HG02981 (cell line): ENCODE results near the gene GALNT9.
"Not testable (repeated sequence)": the region's sequence is repeated elsewhere in the genome, so short reads cannot be mapped to it uniquely, and the experiment has no call there.

Experiments
- ATAC-seq: cut with Tn5 transposase; IDR thresholded peaks from one replicate; pipeline ENCODE4 v1.9.1; 2021; ENCODE audit warnings: mild to moderate bottlenecking, moderate library complexity; ENCODE audit not compliant: unreplicated experiment

GALNT9 gene

DNA sequence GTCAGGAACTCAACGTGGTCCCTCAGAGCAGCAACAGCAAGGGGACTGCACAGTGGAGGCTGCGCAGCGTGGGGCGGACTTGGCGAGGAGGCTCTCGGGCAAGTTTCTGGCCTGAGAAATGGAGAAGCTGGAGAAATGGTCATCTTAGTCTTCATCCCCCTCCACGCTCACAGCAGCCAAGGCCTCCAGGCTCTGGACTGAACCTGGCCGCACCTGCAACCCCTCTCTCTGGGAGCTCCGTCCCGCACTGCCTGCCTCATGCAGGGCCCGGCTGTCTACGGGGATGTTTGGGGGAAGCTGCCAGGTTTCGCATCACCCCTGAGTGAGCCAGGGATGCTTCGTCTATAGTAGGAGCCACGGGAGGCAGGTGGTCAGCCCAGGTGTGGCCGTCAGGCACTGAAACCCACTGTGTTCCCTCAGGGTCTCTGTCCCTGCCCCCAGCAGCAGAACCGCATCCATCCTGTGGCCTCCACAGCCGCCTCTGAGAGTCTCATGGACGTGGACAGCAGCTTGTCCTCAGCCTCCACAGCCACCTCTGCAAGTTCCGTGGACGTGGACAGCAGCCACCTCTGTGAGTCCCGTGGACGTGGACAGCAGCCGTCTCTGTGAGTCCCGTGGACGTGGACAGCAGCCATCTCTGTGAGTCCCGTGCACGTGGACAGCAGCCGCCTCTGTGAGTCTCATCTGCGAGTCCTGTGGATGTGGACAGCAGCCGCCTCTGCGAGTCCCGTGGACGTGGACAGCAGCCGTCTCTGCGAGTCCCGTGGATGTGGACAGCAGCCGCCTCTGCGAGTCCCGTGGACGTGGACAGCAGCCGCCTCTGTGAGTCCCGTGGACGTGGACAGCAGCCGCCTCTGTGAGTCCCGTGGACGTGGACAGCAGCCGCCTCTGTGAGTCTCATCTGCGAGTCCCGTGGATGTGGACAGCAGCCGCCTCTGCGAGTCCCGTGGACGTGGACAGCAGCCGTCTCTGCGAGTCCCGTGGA, 29.1 kb upstream of the GALNT9 start:
- not testable (repeated sequence) for ATAC-seq

DNA sequence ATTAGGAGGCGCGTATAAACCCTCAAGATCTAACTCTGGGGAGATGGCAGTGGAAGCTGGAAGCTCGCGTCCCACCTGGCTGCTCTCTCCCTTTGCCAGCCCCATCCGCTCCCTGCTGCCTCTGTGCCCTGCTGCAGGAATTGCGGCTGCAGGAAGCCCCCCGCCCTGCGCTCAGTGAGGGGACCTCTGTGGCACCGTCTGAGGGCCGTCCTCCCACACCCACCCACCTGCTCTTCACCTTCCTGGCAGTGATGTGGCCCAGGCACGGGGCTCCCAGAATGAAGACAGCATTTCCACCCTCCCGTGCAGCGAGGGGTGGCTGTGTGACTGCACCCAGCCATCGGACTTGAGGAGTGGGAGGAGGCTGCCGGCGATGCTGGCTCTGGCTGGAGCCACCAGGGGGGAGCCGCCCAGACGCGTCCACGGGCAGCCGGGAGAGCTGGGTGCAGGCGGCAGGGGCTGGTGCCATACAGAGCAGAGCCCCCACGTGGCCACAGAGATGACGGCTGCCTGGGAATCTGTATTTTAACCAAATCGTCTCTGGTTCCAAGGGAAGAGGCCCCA, 28.3 kb upstream of the GALNT9 start:
- no peak for ATAC-seq

DNA sequence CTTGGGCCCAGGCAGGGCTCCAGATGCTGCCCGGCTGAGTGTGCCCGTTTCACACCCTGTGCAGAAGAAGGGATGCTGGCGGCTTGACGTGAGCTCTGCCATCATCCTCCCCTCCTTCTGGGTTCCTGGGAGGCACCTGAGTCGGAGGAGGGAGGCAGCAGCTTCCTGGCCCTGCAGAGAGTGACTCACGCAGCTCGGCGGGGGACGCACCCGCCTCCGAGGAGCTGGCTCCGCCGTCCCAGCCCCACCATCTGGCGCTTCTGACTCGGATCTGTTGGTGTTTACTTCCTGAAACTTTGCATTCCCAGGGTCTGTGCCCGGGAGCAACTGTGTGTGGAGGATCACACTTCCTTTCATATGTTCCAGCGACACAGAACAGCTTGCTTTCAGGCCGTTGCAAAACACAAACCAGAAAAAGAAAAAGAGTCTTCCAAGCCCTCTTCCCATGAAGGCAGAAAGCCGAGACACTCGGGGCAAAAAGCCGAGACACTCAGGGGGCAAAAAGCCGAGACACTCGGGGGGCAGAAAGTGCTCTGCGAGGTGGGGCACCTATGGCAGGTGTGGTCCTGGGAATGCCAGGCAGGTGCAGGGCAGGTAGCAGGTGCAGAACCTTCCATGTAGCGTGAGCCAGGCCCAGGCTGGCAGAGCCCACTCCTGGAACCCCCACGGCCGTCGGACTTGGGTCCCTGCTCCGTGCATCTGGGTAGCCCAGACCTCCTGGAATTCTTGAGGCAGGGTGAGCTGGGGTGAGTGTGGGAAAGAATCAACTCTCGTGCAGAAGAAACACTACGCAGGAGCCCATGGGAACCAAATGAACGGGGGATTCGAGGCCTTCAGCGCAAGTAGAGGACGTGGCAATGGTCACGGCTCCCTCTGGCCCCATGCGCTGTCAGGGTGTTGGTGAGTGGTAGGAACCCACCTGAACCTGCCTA, 27.6 kb upstream of the GALNT9 start:
- no peak for ATAC-seq

DNA sequence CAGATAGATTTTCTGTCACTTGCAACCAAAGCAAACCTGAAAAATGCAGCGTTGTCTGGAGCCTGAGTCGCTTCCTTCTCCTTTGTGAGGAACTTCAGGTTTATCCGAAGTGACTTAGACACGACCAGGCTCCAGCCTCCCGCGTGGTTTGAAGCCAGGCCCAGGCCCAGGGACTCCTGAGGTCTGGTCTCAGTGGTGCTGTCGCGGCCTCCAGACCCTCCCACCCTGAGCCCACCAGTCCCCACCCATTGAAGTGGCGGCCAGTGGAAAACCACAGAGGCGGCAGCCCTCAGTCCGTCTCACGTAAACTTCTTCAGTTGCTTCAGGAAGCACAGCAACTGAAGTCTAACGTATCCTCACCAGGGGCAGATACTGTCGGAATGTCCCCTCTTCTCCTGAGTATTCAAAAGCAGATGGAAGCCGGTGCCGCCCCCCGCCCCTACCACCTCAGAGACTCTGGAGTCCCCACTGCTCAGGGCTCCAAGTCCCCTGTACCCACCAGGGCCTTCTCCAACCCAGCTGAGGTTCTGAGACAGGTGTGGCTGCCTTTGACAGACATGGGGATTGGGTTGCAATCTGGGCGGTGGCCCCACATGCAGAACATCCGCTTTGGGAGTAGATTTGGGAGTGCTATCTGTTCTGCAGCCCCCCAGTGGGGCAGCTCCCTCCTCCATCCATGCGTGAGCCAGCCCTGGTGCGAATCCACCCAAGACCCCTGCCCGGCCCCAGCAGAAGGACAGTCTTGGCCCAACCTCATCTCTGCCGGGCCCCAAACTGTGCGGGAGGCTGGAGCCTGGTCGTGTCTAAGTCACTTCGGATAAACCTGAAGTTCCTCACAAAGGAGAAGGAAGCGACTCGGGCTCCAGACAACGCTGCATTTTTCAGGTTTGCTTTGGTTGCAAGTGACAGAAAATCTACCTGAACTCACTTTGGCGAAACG, 26.6 kb upstream of the GALNT9 start:
- ATAC-seq = no peak

DNA sequence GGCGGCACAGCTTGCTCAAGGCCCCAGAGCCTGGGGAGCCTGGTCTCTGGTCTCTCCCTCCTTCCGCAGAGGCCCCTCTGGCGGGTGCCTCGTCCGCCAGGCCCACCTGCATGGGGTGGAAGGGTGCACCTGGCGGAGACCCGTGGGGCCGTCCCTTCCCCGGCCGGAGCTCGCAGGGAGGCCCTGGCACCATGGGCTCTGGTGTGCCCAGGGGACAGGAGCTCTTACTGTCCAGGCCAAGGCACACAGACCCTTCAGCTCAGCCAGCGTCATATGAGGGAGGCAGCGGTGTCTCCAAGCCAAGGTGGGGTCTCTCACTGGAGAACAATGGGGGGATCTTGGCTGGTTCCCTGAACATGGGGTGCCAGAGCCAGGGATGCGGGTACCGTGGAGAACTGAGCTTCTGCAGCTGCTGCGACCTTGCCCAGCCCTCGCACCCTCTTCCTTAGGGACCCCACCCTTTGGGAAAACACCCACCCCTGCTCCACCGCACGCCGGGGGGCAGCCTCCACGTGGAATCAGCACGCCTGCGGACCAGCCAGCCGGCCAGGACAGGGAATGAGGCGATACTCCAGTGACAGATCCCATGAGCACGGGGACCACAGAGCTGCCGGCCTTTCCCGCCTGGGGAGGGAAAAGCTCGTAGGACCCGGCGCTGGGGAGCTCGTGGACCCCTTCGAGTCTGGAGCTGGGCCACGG, 25.7 kb upstream of the GALNT9 start:
- ATAC-seq = no peak

DNA sequence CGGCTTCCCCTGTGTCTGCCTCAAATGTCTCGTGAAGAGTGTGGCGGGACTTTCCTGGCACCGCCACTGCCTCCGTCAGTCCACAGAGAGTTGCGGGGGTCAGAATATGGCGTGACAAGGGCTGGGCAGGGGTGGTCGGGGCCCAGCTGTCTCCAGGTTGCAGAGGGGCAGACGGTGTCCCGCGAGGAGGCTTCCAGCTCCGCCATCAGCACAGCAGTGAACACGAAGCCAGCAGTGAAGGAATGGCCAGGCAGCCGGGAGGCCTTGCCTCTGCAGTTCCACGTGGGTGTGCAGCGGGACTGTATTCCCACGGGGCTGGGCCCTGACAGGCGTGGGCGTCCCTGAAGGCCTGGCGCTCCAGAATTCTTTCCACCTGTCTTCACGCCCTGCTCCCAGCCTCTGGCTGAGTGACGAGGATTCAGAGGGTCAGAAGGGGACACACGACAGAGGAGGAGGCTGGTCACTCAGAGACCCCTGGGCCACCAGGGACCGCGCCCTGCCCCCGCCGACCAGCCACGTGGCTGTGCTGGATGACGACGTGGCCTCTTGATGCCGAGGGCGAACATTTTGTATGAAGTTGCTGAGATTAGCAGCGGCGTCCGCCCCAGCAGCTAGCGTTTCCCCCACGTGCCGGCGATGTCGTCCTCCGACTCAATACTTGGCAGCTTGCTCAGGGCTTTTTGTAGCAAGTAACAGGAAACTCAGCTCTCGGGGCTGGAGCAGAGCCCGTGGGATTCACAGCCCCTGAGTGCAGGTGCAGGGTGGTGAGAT, 25.0 kb upstream of the GALNT9 start:
- ATAC-seq = no peak

DNA sequence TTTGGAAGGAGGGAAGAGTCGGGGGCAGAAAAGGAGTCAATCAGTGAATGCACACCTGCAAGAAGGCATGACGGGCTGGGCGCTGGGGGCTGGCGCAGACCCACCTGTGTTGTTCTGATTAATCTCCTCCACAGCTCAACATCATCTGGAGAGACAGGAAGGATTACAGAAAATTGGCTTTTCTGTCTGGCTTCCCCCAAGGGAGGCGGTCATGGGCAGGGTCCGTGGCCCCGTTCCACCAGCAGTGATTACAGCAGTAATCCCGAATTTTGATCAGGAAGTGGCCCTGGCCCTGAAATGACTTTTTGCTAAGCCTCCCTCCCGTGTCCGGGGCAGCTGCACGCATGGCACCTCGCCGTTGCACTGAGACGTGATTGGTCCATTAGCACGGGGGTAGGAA, 24.4 kb upstream of the GALNT9 start:
- no peak for ATAC-seq

DNA sequence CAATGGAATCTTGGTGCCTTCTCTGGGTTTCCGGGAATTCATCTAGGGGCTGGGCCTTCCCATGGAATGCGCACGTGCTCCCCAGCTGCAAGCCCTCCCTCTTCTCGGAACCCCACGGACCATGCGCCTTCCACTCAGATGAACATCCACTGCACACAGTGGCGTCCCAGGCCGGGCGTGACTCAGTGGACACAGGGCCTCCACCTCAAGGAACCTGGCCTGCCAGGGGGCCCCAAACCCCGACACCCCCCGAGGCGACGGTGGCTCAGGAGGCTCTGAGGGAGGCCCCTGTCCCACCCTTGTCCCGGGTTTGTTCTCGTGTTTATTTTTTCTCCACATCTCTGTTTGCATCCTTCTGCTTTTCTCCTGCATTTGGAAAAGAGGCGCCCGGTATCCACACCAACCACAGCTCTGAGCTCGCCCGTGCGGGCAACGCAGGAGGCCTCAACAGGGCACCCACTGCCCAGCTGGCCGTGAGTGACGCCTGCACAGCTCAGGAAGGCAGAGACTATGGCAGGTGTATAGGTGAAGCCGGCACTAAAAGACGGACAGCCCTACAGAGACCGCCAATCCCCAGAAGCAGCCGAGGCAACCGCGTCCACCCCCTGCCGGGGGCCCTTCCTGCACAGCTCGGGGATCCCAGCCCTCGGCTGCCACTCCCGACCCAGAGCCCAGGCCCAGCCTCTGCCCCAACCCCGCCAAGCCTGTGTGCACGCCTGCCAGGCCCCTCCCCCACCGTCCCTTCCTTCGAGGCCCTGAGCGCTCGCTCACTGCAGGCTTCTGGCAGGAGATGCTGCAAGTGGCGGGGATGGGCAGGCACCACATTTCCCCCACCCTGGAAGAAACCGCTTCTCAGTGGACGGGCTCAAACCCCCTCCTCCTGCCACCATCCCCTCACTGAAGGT, 23.8 kb upstream of the GALNT9 start:
- ATAC-seq = no peak

DNA sequence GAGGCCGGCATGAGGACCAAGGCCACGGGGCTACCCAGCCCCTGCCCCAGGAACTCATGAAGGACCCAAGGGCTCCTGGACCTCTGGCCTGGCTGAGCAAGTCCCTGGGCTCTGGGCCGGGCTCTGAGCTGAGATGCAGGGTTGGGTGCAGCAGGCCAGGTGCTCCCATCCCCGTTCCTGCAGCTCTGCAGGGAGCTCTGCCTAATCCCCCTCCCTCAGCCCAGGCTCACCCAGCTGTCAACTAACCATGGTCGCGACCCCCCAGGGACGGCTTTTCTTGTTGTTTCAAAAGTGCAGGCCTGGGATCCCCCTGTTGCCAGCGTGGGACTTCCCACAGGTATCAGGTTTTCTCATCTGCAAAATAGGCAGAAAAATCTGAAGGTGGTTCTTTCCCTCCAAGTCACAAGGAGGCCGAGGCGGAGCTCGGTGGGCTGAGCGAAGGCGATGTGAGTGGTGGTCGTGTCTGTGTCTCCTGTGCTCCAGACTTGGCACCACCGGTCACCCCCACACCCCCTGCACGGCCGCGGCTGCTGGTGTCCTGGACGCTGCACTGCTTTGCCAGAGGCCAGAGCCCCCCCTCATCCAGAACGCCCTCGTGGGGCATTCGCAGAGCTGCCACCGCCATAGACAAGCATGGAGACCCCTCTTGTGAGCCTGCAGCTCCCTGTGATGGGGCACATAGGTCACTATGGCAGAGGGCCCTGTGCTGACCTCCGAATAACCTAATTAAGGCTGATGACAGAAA, 22.5 kb upstream of the GALNT9 start:
- ATAC-seq = no peak

DNA sequence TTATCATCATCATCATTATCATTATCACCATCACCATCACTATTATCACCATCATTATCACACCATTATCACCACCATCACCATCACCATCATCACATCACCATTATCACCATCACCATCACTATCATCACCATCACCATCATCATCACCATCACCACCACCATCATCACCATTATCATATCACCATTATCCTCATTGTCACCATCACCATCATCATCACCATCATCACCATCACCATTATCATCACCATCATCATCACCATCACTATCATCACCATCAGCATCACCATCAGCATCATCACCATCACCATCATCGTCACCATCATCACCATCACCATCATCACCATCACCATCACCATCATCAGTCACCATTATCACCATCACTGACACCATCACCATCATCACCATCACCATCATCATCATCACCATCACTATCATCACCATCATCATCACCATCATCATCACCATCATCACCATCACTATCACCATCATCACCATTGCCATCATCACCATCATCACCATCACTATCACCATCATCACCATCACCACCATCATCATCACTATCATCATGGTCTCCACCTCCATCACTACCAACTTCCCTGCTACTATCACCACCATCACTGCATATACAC, 20.2 kb upstream of the GALNT9 start:
- ATAC-seq = no peak

DNA sequence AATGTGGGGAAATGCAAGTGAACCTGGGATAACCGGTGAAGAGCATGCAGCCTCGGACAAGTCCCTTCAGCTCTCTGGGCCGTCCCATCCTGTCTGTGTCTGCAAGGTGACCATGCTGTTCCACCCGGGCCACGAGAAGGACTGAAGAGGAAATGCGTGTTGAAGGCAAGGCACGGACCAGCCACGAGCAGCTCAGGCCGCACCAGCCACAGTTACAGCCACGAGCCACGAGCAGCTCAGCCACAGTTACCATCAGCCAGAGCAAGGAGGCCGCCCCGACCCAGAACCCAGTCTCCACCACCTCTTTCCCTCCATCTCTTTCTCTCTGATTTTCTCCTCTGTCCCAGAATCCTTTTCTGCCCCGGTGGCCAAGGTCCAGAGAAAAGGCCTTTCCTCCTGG, 18.8 kb upstream of the GALNT9 start:
- ATAC-seq = no peak

DNA sequence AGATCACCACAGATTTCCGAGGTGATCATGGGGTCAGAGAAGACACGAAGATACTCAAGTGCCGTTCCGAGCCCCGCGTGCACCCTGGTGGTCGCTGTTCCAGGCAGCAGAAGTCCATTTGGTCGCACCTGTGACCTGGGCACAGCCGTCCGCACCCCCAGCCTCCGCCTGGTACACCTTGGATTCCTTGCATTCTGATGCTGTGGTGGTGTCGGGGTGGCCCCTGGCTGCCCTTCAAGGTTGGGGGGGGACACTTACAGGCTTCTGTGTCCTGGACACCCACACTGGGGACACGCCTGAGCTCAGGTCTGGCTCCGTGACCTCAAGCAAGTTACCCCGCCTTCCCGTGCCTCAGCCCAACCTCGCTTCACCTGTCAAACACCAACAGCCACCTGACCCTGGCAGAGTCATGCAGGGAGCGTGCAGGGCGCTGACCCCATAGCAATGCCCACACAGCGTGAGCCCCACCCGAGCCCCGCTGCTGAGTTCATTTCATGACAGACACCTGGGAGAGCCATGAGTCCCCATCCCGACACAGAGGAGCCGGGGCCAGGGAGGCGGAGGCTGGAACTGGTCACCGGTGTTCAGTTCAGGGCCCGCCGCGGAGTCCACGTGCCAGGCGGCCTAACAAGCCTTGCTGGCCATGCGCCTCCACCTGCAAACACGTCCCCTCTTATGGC, 17.9 kb upstream of the GALNT9 start:
- ATAC-seq = no peak

DNA sequence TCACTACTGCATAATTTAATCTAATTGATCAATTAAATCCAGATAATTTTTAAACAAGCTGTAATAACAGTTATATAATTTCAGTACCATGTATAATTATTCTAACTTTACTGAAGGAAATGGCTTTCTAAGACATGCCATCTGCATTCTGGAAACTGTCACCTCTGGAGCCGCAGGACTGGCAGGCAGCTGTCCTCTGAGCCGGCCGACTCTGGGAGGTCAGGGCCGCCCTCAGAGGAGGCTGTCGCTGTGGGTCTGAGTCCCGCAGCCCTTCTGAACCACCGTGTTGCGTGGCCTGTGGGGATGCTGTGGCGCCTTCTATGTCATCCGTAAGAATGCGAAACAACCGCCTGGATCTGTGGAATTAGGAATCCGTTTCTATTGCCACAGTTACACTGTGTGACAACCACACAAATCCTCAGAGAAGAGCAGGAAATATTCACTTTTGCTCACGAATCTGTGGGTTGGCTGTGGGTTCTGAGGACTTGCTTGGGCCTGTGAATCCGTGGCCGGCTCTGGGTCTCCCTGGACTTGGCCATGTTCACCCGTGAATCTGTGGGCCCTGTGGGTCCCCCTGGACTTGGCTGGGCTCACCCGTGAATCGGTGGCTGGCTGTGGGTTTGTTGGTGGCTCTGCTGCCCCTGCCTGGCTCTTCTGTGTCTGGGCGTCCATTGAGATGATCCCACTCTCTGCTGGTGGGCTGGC, 17.2 kb upstream of the GALNT9 start:
- ATAC-seq = no peak

DNA sequence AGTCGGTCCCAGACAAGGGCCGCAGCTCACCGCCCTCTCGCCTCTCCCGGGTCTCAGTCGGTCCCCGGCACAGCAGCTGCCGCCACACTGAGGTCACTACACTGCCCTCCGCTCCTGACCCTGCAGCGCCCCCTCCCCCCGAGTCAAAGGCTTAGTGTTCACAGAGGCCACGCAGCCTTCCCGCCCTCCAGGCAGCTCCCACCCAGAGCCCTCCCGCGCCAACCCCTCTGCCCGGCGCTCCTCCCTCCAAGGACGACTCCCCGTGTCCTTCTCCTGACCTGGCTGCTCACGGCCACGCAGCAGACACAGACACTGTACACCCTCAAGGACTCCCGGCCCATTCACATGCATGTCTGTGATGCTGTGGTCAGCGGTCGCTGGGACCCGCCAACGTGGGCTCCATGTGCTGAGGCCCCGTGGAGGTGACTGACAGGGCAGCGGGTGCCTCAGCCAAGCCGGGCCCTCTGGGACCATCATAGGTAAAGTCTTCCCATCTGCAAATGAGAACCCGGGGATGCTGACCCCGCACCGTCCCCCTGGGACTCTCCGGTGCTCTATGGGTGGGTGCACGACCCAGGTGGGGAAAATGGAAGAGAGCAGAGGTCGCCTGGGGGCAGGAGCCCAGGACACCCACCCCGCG, 16.3 kb upstream of the GALNT9 start:
- no peak for ATAC-seq

DNA sequence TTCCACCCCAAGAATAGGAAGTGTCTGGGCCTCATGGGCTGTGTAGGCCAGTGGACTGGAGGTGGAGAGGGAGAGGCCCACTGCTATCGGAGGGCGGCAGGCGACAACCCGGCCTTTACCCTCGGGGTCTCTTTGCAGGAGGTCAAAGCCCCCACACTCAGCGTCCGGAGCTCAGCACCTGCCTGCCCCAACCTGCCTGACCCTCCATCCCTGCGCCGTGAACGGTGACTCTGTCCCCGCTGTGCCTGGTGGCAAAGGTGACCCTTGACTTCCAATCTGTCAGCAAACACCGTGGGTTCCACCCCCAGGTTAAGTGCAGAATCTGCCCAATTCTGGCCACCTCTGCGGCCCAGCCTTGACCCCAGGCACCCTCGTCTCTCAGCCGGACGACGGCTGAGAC, 15.7 kb upstream of the GALNT9 start:
- no peak for ATAC-seq
